ENCODE measurements around the gene ITGB8.

GRCh38 chr7:20402747-20403230 lies 72.1 kb downstream of the ITGB8 start:
- TF ChIP-seq CTCF (IDR thresholded peaks at IDR 0.05) (peak in 1 of 2 donors; percentile 8), POLR2AphosphoS5 (IDR thresholded peaks at IDR 0.05) (no peak)

All from suprapubic skin (tissue), 3 donors.